Endothelial cell (in vitro differentiated cells): ENCODE results near the gene S100A10. TPM values are rescaled to one million over a fixed set of nuclear protein-coding genes. Genes with fewer than 3 reads are reported as not detected.

Source experiments
- DNase-seq: peaks from one replicate; pipeline ENCODE4 v3.0.0; 2021; ENCODE audit warnings: low spot score
- H3K27ac Mint-ChIP-seq: one replicate; pipeline ENCODE4 v1.8.0; 2021; ENCODE audit warnings: mixed read lengths, inconsistent platforms; ENCODE audit not compliant: unreplicated experiment
- H3K27me3 Mint-ChIP-seq: one replicate; pipeline ENCODE4 v1.8.0; 2021; ENCODE audit warnings: mild to moderate bottlenecking, moderate library complexity, mixed read lengths, inconsistent platforms; ENCODE audit not compliant: unreplicated experiment
- H3K36me3 Mint-ChIP-seq: one replicate; pipeline ENCODE4 v1.8.0; 2021; ENCODE audit warnings: mild to moderate bottlenecking, low read depth, mixed read lengths, inconsistent platforms; ENCODE audit not compliant: unreplicated experiment
- H3K4me1 Mint-ChIP-seq: one replicate; pipeline ENCODE4 v1.8.0; 2021; ENCODE audit warnings: mild to moderate bottlenecking, mixed read lengths, inconsistent platforms; ENCODE audit not compliant: unreplicated experiment
- H3K4me3 Mint-ChIP-seq: one replicate; pipeline ENCODE4 v1.8.0; 2021; ENCODE audit warnings: mild to moderate bottlenecking, mixed read lengths, inconsistent platforms; ENCODE audit not compliant: unreplicated experiment
- H3K9me3 Mint-ChIP-seq: one replicate; pipeline ENCODE4 v1.8.0; 2021; ENCODE audit warnings: mixed read lengths, inconsistent platforms; ENCODE audit not compliant: unreplicated experiment
- total RNA-seq: library from RNA; stranded (reverse); fragmentation: NEBNext Ultra II Directional; extraction: Animal tissue kit (Norgen Biotek cat#: 25700); gene quantifications from one replicate; pipeline ENCODE4 v1.2.1, GENCODE V29; 2021; ENCODE audit not compliant: unreplicated experiment
- TF ChIP-seq, protein P1 (sequence below): fragments of 200-600 bp; sonication (generic); IDR thresholded peaks from one replicate; pipeline ENCODE4 v1.5.0; 2021; ENCODE audit warnings: antibody characterized with exemption; ENCODE audit not compliant: unreplicated experiment

S100A10 gene
- total RNA-seq, 1 donor from 2014 or later = 241 TPM

DNA sequence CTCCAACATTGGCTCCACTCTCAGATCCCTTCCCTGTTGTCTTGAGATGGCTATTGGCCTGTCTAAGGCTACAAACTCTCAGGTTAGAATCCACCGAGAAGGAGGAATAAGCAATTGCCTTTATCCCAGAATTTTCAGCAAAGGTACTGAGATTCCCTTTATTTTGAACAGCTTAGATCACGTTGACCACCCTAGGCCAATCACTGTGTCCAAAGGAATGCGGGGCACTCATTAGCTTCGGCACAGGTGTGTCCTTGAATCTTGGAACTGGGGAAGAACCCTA lies 36.2 kb upstream of the S100A10 start:
- H3K36me3 Mint-ChIP-seq = peaks cover 27% of the 10 kb centered on the region
- H3K27ac Mint-ChIP-seq = no peak overlapping the region
- H3K9me3 Mint-ChIP-seq = no peaks in the 10 kb centered on the region
- no peak overlapping the region for H3K4me3 Mint-ChIP-seq
- peaks cover 17% of the 10 kb centered on the region for H3K4me1 Mint-ChIP-seq
- no peak for DNase-seq
- TF ChIP-seq, protein P1, sequence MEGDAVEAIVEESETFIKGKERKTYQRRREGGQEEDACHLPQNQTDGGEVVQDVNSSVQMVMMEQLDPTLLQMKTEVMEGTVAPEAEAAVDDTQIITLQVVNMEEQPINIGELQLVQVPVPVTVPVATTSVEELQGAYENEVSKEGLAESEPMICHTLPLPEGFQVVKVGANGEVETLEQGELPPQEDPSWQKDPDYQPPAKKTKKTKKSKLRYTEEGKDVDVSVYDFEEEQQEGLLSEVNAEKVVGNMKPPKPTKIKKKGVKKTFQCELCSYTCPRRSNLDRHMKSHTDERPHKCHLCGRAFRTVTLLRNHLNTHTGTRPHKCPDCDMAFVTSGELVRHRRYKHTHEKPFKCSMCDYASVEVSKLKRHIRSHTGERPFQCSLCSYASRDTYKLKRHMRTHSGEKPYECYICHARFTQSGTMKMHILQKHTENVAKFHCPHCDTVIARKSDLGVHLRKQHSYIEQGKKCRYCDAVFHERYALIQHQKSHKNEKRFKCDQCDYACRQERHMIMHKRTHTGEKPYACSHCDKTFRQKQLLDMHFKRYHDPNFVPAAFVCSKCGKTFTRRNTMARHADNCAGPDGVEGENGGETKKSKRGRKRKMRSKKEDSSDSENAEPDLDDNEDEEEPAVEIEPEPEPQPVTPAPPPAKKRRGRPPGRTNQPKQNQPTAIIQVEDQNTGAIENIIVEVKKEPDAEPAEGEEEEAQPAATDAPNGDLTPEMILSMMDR = no peak
- H3K27me3 Mint-ChIP-seq = peaks cover 6% of the 10 kb centered on the region

DNA sequence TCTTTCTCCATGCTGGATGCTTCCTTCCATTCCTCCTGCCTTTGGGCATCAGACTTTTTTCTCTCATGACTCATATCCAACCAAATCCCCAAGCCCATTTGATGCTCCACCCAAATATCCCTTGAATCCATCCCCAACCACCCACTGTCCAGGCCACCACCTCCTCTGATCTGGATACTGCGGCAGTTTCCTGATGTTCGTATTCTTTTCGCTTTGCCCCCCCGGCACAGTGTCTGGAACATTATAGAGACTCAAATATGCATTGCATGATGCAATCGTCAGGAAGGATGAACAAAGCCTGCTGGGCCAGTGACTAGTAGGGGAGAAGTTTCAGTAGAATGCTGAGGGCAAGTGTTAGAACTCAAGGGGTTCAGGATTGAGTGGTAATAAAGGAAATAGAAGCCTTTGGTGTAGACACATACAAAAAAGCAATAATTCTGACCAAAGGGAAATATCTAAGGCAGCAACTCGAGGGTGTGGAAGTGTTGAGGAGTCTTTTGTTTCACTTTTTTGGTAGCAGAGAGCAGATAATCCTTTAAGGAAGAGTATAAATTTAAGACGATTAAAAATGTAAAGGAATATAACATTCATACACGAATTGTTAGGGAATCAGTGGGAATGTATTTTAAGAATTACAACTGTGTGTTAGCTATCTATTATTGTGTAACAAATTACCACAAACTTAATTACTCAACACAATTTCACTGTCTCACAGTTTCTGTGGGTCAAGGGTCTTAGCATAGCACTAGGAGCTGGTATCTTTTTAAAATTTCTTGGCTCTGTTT lies 35.7 kb upstream of the S100A10 start:
- H3K27ac Mint-ChIP-seq = no peak overlapping the region
- DNase-seq = no peak
- H3K9me3 Mint-ChIP-seq = no peaks in the 10 kb centered on the region
- no peak overlapping the region for H3K4me3 Mint-ChIP-seq
- H3K27me3 Mint-ChIP-seq = peaks cover 6% of the 10 kb centered on the region
- H3K36me3 Mint-ChIP-seq = peaks cover 27% of the 10 kb centered on the region
- TF ChIP-seq, protein P1 = no peak
- peaks cover 16% of the 10 kb centered on the region for H3K4me1 Mint-ChIP-seq

DNA sequence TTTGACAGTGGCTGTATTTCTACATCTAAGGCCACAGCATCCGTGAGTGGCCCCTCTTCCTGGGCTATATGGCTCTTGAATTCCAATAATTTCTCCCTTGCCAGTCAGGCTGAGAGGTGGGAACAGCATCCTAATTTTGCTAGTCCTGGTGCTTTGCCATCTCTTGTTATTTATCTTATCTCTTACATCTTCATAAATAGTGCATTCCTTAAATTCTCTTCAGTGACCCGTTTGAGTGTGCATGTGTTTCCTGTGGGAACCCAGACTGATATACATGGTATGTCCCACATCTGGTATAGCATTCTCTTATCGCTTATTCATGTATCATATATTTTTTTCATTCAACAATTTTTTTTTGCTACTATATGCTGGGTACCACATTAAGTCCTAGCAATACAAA lies 33.2 kb upstream of the S100A10 start:
- Mint-ChIP-seq H3K9me3 (no peaks in the 10 kb centered on the region), H3K4me3 (no peak overlapping the region), H3K4me1 (no peaks in the 10 kb centered on the region), H3K27me3 (peaks cover 4% of the 10 kb centered on the region), H3K27ac (no peak overlapping the region), H3K36me3 (peaks cover 12% of the 10 kb centered on the region)
- no peak for DNase-seq
- TF ChIP-seq, protein P1 = no peak

DNA sequence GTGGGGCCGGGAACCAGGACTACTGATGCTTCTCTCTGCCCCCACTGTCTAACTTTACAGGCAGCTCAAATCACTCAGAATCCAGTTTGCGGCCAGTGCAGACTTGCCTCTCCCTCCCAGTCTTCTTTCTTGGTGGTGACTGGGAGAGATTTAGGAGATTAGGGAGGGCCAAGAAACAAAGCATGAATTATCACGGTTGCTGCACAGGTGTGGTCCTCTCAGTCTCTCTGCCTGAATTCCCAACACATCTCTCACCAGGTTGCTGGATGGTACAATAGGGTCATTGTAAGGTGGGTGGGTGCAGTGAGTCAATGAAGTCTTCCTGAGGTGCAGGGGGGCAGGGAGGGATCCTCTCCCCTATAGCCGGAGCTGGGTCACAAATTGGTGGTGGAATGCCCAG lies 30.6 kb upstream of the S100A10 start:
- Mint-ChIP-seq H3K9me3 (no peaks in the 10 kb centered on the region), H3K27ac (no peak overlapping the region), H3K36me3 (peaks cover 1% of the 10 kb centered on the region), H3K4me3 (no peak overlapping the region), H3K27me3 (peaks cover 2% of the 10 kb centered on the region), H3K4me1 (no peaks in the 10 kb centered on the region)
- no peak for DNase-seq
- TF ChIP-seq, protein P1 = no peak

DNA sequence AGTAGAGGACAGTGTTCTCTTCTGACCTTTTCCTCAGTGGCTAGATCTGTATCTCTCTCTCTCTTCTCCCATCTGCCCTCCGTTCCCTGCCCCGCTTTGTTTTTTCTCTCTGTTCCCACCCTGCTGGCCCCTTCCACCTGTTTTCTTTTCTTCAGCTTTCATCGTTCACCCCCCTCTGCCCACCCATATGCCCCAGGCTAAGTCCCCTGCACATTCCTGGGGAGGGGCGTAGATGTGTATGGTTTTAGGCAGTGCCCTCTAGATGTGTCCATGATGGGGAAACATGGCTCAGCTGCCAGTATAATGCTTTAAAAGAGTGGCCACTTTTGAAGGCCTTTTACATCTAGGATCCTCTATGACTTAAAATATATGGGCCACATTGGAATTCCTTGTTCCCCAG lies 29.6 kb upstream of the S100A10 start:
- no peaks in the 10 kb centered on the region for H3K4me1 Mint-ChIP-seq
- H3K9me3 Mint-ChIP-seq = no peaks in the 10 kb centered on the region
- TF ChIP-seq, protein P1 = no peak
- H3K4me3 Mint-ChIP-seq = no peak overlapping the region
- peaks cover 2% of the 10 kb centered on the region for H3K27me3 Mint-ChIP-seq
- no peaks in the 10 kb centered on the region for H3K36me3 Mint-ChIP-seq
- no peak for DNase-seq
- H3K27ac Mint-ChIP-seq = no peak overlapping the region
